ENCODE measurements around the gene EGFLAM. TPM values are rescaled to one million over a fixed set of nuclear protein-coding genes. Genes with fewer than 3 reads are reported as not detected.
"Not testable (repeated sequence)": the region's sequence is repeated elsewhere in the genome, so short reads cannot be mapped to it uniquely, and the experiment has no call there.

EGFLAM gene
- total and polyA plus RNA-seq, 2 experiments from 2014 or later, result 6.5 to 9.0 TPM

- Histone ChIP-seq H3K27me3 (no peaks in the 10 kb centered on the region), H3K9me3 (ENCODE audit: low read depth) (no peaks in the 10 kb centered on the region), H3K4me1 (ENCODE audit: insufficient read depth) (no peaks in the 10 kb centered on the region), H4K20me1 (ENCODE audit: insufficient read depth, poor library complexity, severe bottlenecking) (no peaks in the 10 kb centered on the region), H3K27ac (no peak overlapping the region), H3K79me2 (no peaks in the 10 kb centered on the region), H2AFZ (no peak overlapping the region), H3K4me2 (no peak overlapping the region), H3K36me3 (replicated peaks; ENCODE audit: insufficient read depth, low read depth) (no peaks in the 10 kb centered on the region), H3K9me2 (replicated peaks; ENCODE audit: insufficient read depth) (no peaks in the 10 kb centered on the region), H3K4me3 (no peak overlapping the region)
- DNase-seq (ENCODE audit: low spot score), result no peak
- WGBS (ENCODE audit: low lambda C conversion rate, missing lambda C conversion rate), result 94% methylated on average over 3 of the region's 3 CpGs
- TF ChIP-seq EZH2phosphoT487 (IDR thresholded peaks at IDR 0.05; ENCODE audit: low read depth, severe bottlenecking, unreplicated experiment) (no peak), CTCF (IDR thresholded peaks at IDR 0.05; ENCODE audit: poor library complexity) (no peak)
Measured at GRCh38 chr5:38331831-38332230, 73.5 kb downstream of the EGFLAM start.

- H3K4me3 ChIP-seq, H3K4me2 ChIP-seq: not testable (repeated sequence)
- 93% methylated on average over 4 of the region's 4 CpGs for WGBS (ENCODE audit: low lambda C conversion rate, missing lambda C conversion rate)
Measured at GRCh38 chr5:38333181-38333580, 74.8 kb downstream of the EGFLAM start.

GRCh38 chr5:38338455-38338854, 80.1 kb downstream of the EGFLAM start:
- Histone ChIP-seq H3K27ac (no peak overlapping the region), H3K4me3 (no peak overlapping the region), H3K4me1 (ENCODE audit: insufficient read depth) (no peaks in the 10 kb centered on the region), H3K27me3 (no peaks in the 10 kb centered on the region), H3K36me3 (replicated peaks; ENCODE audit: insufficient read depth, low read depth) (no peaks in the 10 kb centered on the region), H3K79me2 (no peaks in the 10 kb centered on the region), H4K20me1 (ENCODE audit: insufficient read depth, poor library complexity, severe bottlenecking) (no peaks in the 10 kb centered on the region), H3K9me2 (replicated peaks; ENCODE audit: insufficient read depth) (no peaks in the 10 kb centered on the region), H2AFZ (no peak overlapping the region), H3K9me3 (ENCODE audit: low read depth) (no peaks in the 10 kb centered on the region), H3K4me2 (peak overlapping the region; percentile 6)
- peak; percentile 53 for DNase-seq (ENCODE audit: low spot score)
- TF ChIP-seq EZH2 (IDR thresholded peaks at IDR 0.05; ENCODE audit: borderline replicate concordance) (no peak), CTCF (IDR thresholded peaks at IDR 0.05; ENCODE audit: poor library complexity) (no peak), EZH2phosphoT487 (IDR thresholded peaks at IDR 0.05; ENCODE audit: low read depth, severe bottlenecking, unreplicated experiment) (no peak)
- WGBS (ENCODE audit: low lambda C conversion rate, missing lambda C conversion rate), result 27% methylated on average over 11 of the region's 11 CpGs

More at GRCh38 chr5:38333181-38333580, 74.8 kb downstream of the EGFLAM start:
- not testable (repeated sequence) for H3K9me2 ChIP-seq (replicated peaks; ENCODE audit: insufficient read depth); H4K20me1 ChIP-seq (ENCODE audit: insufficient read depth, poor library complexity, severe bottlenecking); H3K36me3 ChIP-seq (replicated peaks; ENCODE audit: insufficient read depth, low read depth); H3K4me1 ChIP-seq (ENCODE audit: insufficient read depth); H3K27ac ChIP-seq; H3K27me3 ChIP-seq; H2AFZ ChIP-seq; H3K9me3 ChIP-seq (ENCODE audit: low read depth); H3K79me2 ChIP-seq; DNase-seq (ENCODE audit: low spot score)

- Histone ChIP-seq H3K27me3 (no peaks in the 10 kb centered on the region), H3K27ac (no peak overlapping the region), H4K20me1 (ENCODE audit: insufficient read depth, poor library complexity, severe bottlenecking) (no peaks in the 10 kb centered on the region), H2AFZ (no peak overlapping the region), H3K4me3 (no peak overlapping the region), H3K4me2 (no peak overlapping the region), H3K9me3 (ENCODE audit: low read depth) (no peaks in the 10 kb centered on the region), H3K4me1 (ENCODE audit: insufficient read depth) (no peaks in the 10 kb centered on the region), H3K36me3 (replicated peaks; ENCODE audit: insufficient read depth, low read depth) (no peaks in the 10 kb centered on the region), H3K9me2 (replicated peaks; ENCODE audit: insufficient read depth) (no peaks in the 10 kb centered on the region), H3K79me2 (no peaks in the 10 kb centered on the region)
- no peak for TF ChIP-seq CTCF (IDR thresholded peaks at IDR 0.05; ENCODE audit: poor library complexity)
- no peak for TF ChIP-seq EZH2phosphoT487 (IDR thresholded peaks at IDR 0.05; ENCODE audit: low read depth, severe bottlenecking, unreplicated experiment)
- TF ChIP-seq EZH2 (IDR thresholded peaks at IDR 0.05; ENCODE audit: borderline replicate concordance), result no peak
- 27% methylated on average over 3 of the region's 3 CpGs for WGBS (ENCODE audit: low lambda C conversion rate, missing lambda C conversion rate)
- DNase-seq (ENCODE audit: low spot score), result peak; percentile 24
Measured at GRCh38 chr5:38339446-38339845, 81.1 kb downstream of the EGFLAM start.
